ENCODE results near the gene SHH. TPM values are rescaled to one million over a fixed set of nuclear protein-coding genes. Genes with fewer than 3 reads are reported as not detected.
"Not testable (repeated sequence)": the region's sequence is repeated elsewhere in the genome, so short reads cannot be mapped to it uniquely, and the experiment has no call there.

SHH gene
- total RNA-seq, 2 experiments from 2014 or later: not detected

- Mint-ChIP-seq H3K27me3 (peaks cover 5% of the 10 kb centered on the region), H3K27ac (no peak overlapping the region), H3K4me1 (no peaks in the 10 kb centered on the region), H3K9me3 (no peaks in the 10 kb centered on the region), H3K4me3 (no peak overlapping the region), H3K36me3 (no peaks in the 10 kb centered on the region)
- DNase-seq (no peak), ATAC-seq (ENCODE audit: low read depth) (no peak)
- POLR2A ChIA-PET: no interaction called here
Observed at GRCh38 chr7:155847821-155848435, 35.7 kb upstream of the SHH start.

DNA sequence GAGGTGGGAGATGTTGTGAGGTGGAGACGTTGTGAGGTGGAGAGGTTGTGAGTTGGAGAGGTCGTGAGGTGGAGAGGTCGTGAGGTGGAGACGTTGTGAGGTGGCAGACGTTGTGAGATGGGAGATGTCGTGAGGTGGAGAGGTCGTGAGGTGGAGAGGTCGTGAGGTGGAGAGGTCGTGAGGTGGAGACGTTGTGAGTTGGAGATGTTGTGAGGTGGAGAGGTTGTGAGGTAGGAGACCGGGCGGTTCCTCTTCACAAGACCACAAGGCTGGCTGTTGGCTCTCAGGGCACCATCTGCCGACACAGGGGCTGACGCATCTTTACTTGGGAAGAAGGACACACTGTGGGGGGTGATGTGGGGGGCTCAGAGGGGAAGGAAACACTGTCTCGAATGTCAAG, 34.7 kb upstream of the SHH start:
- peaks cover 4% of the 10 kb centered on the region for H3K27me3 Mint-ChIP-seq
- no peaks in the 10 kb centered on the region for H3K9me3 Mint-ChIP-seq
- DNase-seq (no peak), ATAC-seq (ENCODE audit: low read depth) (no peak)
- no peak overlapping the region for H3K27ac Mint-ChIP-seq
- H3K4me1 Mint-ChIP-seq: no peaks in the 10 kb centered on the region
- POLR2A ChIA-PET: no interaction called here
- H3K4me3 Mint-ChIP-seq: no peak overlapping the region
- H3K36me3 Mint-ChIP-seq: no peaks in the 10 kb centered on the region

DNA sequence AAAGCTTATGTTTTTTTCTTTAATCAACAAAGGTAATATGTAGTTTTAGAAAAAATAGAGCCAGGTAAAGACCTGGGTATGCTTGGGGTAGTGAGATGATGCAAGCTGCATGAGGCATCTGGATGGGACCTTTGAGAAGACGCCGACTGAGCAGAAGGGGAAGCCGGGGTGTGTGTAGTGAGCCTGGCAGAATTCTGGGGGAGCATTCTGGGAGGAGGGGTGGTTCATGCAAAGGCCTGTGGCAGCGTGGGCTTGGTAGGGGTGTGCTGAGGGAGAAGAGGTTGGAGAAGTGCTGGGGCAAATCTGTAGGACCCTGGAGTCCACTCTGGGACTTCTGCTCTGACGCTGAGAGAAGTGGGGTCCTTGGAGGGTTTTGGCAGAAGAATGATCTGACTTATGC, 33.9 kb upstream of the SHH start:
- no peaks in the 10 kb centered on the region for H3K4me1 Mint-ChIP-seq
- DNase-seq (no peak), ATAC-seq (ENCODE audit: low read depth) (no peak)
- POLR2A ChIA-PET: no interaction called here
- H3K36me3 Mint-ChIP-seq: no peaks in the 10 kb centered on the region
- H3K4me3 Mint-ChIP-seq: no peak overlapping the region
- H3K27ac Mint-ChIP-seq: no peak overlapping the region
- H3K27me3 Mint-ChIP-seq: peaks cover 6% of the 10 kb centered on the region
- H3K9me3 Mint-ChIP-seq: no peaks in the 10 kb centered on the region

GRCh38 chr7:155845226-155845625, 33.0 kb upstream of the SHH start:
- no peaks in the 10 kb centered on the region for H3K4me1 Mint-ChIP-seq
- POLR2A ChIA-PET: no interaction called here
- no peak overlapping the region for H3K4me3 Mint-ChIP-seq
- H3K27ac Mint-ChIP-seq: no peak overlapping the region
- no peaks in the 10 kb centered on the region for H3K36me3 Mint-ChIP-seq
- no peaks in the 10 kb centered on the region for H3K9me3 Mint-ChIP-seq
- no peak for DNase-seq
- H3K27me3 Mint-ChIP-seq: peaks cover 8% of the 10 kb centered on the region
- no peak for ATAC-seq (ENCODE audit: low read depth)

DNA sequence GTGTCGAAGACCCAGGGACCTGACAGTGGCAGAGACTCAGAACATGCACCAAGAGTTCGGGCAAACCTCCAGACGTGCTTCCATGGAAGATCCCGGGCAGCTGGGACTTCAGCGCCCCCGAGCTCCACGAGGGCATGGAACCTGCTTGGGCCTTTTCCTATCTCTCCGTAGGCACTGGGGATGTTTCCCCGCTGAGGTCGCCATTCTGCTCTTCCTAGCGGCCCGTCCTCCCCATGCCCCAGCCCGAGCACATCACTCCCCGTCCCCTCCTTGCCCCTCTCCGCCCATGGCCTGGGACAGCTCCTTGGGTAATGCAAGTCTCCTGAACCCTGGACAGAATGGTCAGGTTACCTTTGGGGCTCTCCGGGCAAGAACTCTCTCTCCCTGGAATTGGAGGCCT, 32.3 kb upstream of the SHH start:
- H3K4me3 Mint-ChIP-seq: no peak overlapping the region
- POLR2A ChIA-PET: no interaction called here
- H3K4me1 Mint-ChIP-seq: no peaks in the 10 kb centered on the region
- no peaks in the 10 kb centered on the region for H3K9me3 Mint-ChIP-seq
- ATAC-seq (ENCODE audit: low read depth) (no peak), DNase-seq (no peak)
- H3K27ac Mint-ChIP-seq: no peak overlapping the region
- H3K27me3 Mint-ChIP-seq: peaks cover 13% of the 10 kb centered on the region
- no peaks in the 10 kb centered on the region for H3K36me3 Mint-ChIP-seq

GRCh38 chr7:155844019-155844453, 31.8 kb upstream of the SHH start:
- Mint-ChIP-seq H3K27ac (no peak overlapping the region), H3K36me3 (no peaks in the 10 kb centered on the region)
- POLR2A ChIA-PET: no interaction called here

DNA sequence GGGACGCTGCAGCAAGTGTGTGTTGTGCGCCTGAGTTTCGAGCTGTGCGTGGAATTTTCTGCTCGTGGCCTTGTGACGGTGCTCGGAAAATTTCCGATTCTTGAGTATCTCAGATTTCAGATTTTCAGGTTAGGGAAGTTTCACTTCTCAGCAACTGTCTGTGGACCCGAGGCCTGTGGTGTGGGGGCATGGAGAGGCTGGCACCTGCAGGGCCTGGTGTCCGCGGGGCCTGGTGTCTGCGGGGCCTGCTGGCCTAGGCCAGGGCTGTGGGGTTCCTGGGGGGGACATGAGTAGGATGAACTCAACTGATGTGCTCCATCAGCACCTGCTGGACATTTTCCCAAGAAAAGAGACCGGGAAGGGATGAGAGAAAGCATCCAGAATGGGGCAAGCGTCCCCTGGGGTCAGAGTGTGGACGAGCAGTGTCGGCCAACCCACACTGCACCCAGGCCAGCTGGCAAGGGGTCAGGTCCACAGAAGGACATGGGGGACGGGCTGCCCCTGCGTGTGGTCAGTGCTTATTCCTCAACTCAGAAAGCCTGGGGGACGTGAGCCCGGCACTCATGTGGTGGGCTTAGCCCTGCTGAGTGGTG, 31.3 kb upstream of the SHH start:
- no peaks in the 10 kb centered on the region for H3K9me3 Mint-ChIP-seq
- no peak overlapping the region for H3K4me3 Mint-ChIP-seq
- H3K27me3 Mint-ChIP-seq: peaks cover 18% of the 10 kb centered on the region

More at GRCh38 chr7:155844019-155844453, 31.8 kb upstream of the SHH start:
- Mint-ChIP-seq H3K9me3 (no peaks in the 10 kb centered on the region), H3K27me3 (peaks cover 14% of the 10 kb centered on the region), H3K4me3 (no peak overlapping the region), H3K4me1 (no peaks in the 10 kb centered on the region)
- no peak for ATAC-seq (ENCODE audit: low read depth)
- no peak for DNase-seq

GRCh38 chr7:155842496-155843265, 30.4 kb upstream of the SHH start:
- peaks cover 24% of the 10 kb centered on the region for H3K27me3 Mint-ChIP-seq
- no peaks in the 10 kb centered on the region for H3K9me3 Mint-ChIP-seq
- ATAC-seq (ENCODE audit: low read depth) (no peak), DNase-seq (no peak)
- H3K36me3 Mint-ChIP-seq: no peaks in the 10 kb centered on the region
- H3K27ac Mint-ChIP-seq: no peak overlapping the region
- H3K4me3 Mint-ChIP-seq: no peak overlapping the region
- H3K4me1 Mint-ChIP-seq: no peaks in the 10 kb centered on the region
- POLR2A ChIA-PET: no interaction called here

More for the DNA sequence above, 31.3 kb upstream of the SHH start:
- Mint-ChIP-seq H3K27ac (no peak overlapping the region), H3K4me1 (no peaks in the 10 kb centered on the region), H3K36me3 (no peaks in the 10 kb centered on the region)
- DNase-seq (no peak), ATAC-seq (ENCODE audit: low read depth) (no peak)
- POLR2A ChIA-PET: no interaction called here

- no peak overlapping the region for H3K27ac Mint-ChIP-seq
- H3K27me3 Mint-ChIP-seq: peaks cover 24% of the 10 kb centered on the region
- no peaks in the 10 kb centered on the region for H3K9me3 Mint-ChIP-seq
- no peak overlapping the region for H3K4me3 Mint-ChIP-seq
- H3K4me1 Mint-ChIP-seq: no peaks in the 10 kb centered on the region
- DNase-seq (no peak), ATAC-seq (ENCODE audit: low read depth) (no peak)
- POLR2A ChIA-PET: no interaction called here
- no peaks in the 10 kb centered on the region for H3K36me3 Mint-ChIP-seq
Observed at GRCh38 chr7:155840909-155841308, 28.6 kb upstream of the SHH start.

DNA sequence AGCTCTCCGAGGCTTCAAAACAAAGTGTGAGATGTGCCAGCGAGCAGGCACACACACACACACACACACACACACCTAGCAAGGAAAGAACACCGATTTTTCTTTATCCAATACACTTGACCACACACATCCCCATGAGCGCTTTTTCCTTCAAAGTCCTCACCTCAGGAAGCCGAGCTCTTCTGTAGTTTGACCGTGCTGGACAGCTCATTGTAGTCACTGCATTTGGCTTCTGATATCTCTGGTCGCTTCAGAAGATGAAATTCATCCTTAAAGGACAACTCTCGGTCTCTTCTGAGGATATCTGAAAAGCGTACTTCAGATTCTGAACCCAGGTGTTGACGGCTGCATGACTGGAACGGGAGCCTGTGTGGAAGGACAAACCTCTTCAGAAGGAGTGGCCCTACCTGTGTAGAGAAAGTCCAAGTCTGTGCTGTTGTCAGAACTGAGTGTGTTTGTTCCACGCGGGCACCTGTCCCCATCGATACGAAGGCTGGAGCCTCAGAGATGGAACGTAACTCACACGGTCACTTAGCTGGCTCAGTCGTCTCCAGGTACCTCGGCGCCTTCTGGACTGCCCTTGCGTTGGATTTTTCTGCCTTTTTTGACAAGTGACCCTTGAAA, 28.1 kb upstream of the SHH start:
- no peaks in the 10 kb centered on the region for H3K9me3 Mint-ChIP-seq
- H3K36me3 Mint-ChIP-seq: no peaks in the 10 kb centered on the region
- H3K27ac Mint-ChIP-seq: no peak overlapping the region
- no peaks in the 10 kb centered on the region for H3K4me1 Mint-ChIP-seq
- peaks cover 24% of the 10 kb centered on the region for H3K27me3 Mint-ChIP-seq
- no peak overlapping the region for H3K4me3 Mint-ChIP-seq
- DNase-seq (no peak), ATAC-seq (ENCODE audit: low read depth) (no peak)
- POLR2A ChIA-PET: no interaction called here

GRCh38 chr7:155839461-155839860, 27.2 kb upstream of the SHH start:
- Mint-ChIP-seq H3K36me3 (no peaks in the 10 kb centered on the region), H3K4me3 (no peak overlapping the region), H3K4me1 (no peaks in the 10 kb centered on the region), H3K9me3 (no peaks in the 10 kb centered on the region), H3K27me3 (peaks cover 24% of the 10 kb centered on the region), H3K27ac (no peak overlapping the region)
- POLR2A ChIA-PET: no interaction called here
- ATAC-seq (ENCODE audit: low read depth) (no peak), DNase-seq (no peak)

GRCh38 chr7:155838312-155838711, 26.0 kb upstream of the SHH start:
- DNase-seq, H3K4me1 Mint-ChIP-seq: not testable (repeated sequence)

DNA sequence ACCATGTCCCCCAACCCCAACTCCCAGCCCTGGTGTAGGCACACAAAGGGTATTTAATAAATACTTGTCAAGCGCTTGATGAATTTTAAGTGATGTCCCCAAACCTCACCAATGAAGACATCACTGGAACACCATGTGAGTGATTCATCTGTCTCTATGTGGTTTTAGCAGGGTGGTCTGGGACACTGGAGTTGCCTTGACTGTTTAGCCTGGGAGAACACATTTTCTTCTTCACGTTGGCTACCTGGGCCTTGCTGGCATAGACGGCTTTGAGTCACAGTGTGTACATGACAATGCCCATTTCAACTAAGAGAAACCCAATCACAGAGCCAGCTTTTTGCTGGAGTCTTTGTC, 24.8 kb upstream of the SHH start:
- Mint-ChIP-seq H3K27ac (no peak overlapping the region), H3K27me3 (peaks cover 21% of the 10 kb centered on the region), H3K36me3 (no peaks in the 10 kb centered on the region), H3K4me1 (no peaks in the 10 kb centered on the region), H3K9me3 (no peaks in the 10 kb centered on the region), H3K4me3 (no peak overlapping the region)
- POLR2A ChIA-PET: no interaction called here
- DNase-seq (no peak), ATAC-seq (ENCODE audit: low read depth) (no peak)

More at GRCh38 chr7:155838312-155838711, 26.0 kb upstream of the SHH start:
- H3K9me3 Mint-ChIP-seq; H3K4me3 Mint-ChIP-seq; H3K27ac Mint-ChIP-seq; POLR2A ChIA-PET; H3K36me3 Mint-ChIP-seq; ATAC-seq (ENCODE audit: low read depth): not testable (repeated sequence)
- H3K27me3 Mint-ChIP-seq: peaks cover 24% of the 10 kb centered on the region
